ENCODE results near the gene EIF4EBP3. TPM values are rescaled to one million over a fixed set of nuclear protein-coding genes. Genes with fewer than 3 reads are reported as not detected.

The EIF4EBP3 gene
- total and polyA plus RNA-seq, 2 donors = 0.69 to 33.2 TPM

Small RNA genes within 50 kb of the gene (small RNA-seq; reads per million reads assigned to genes)
- gene RF00279 (not detected), gene RF00443 (not detected)

Other genes starting within 250 kb of the EIF4EBP3 start
- gene PFDN1, start 244.6 kb upstream of the EIF4EBP3 start, total RNA-seq = 40.6 TPM
- 86.5 TPM for gene PFDN1, start 244.6 kb upstream of the EIF4EBP3 start, polyA plus RNA-seq
- gene HBEGF, start 201.1 kb upstream of the EIF4EBP3 start, total RNA-seq = 9.7 TPM
- 13.5 TPM for gene HBEGF, start 201.1 kb upstream of the EIF4EBP3 start, polyA plus RNA-seq
- gene SLC4A9, start 187.5 kb upstream of the EIF4EBP3 start, total RNA-seq = 0.11 TPM
- 0.06 TPM for gene SLC4A9, start 187.5 kb upstream of the EIF4EBP3 start, polyA plus RNA-seq
- gene ANKHD1, start 145.8 kb upstream of the EIF4EBP3 start, total RNA-seq = 219 TPM
- 53.4 TPM for gene ANKHD1, start 145.8 kb upstream of the EIF4EBP3 start, polyA plus RNA-seq
- 13.7 TPM for gene SRA1, start 9.8 kb downstream of the EIF4EBP3 start, total RNA-seq
- 22.1 TPM for gene SRA1, start 9.8 kb downstream of the EIF4EBP3 start, polyA plus RNA-seq
- 15.3 TPM for gene APBB3, start 16.9 kb downstream of the EIF4EBP3 start, total RNA-seq
- gene APBB3, start 16.9 kb downstream of the EIF4EBP3 start, polyA plus RNA-seq = 27.2 TPM
- 17.0 TPM for gene SLC35A4, start 17.2 kb downstream of the EIF4EBP3 start, total RNA-seq
- 69.7 TPM for gene SLC35A4, start 17.2 kb downstream of the EIF4EBP3 start, polyA plus RNA-seq
- gene CD14, start 85.5 kb downstream of the EIF4EBP3 start, total RNA-seq = 57.6 TPM
- 60.6 TPM for gene CD14, start 85.5 kb downstream of the EIF4EBP3 start, polyA plus RNA-seq
- 12.2 TPM for gene TMCO6, start 91.8 kb downstream of the EIF4EBP3 start, total RNA-seq
- 22.3 TPM for gene TMCO6, start 91.8 kb downstream of the EIF4EBP3 start, polyA plus RNA-seq
- gene NDUFA2, start 100.0 kb downstream of the EIF4EBP3 start, total RNA-seq = 34.7 TPM
- gene NDUFA2, start 100.0 kb downstream of the EIF4EBP3 start, polyA plus RNA-seq = 117 TPM
- gene IK, start 100.2 kb downstream of the EIF4EBP3 start, total RNA-seq = 58.7 TPM
- gene IK, start 100.2 kb downstream of the EIF4EBP3 start, polyA plus RNA-seq = 113 TPM
- gene WDR55, start 117.2 kb downstream of the EIF4EBP3 start, total RNA-seq = 12.7 TPM
- gene WDR55, start 117.2 kb downstream of the EIF4EBP3 start, polyA plus RNA-seq = 13.5 TPM
- not detected for gene DND1, start 125.9 kb downstream of the EIF4EBP3 start, total RNA-seq
- gene DND1, start 125.9 kb downstream of the EIF4EBP3 start, polyA plus RNA-seq = 0.96 TPM
- 31.9 TPM for gene HARS1, start 143.7 kb downstream of the EIF4EBP3 start, total RNA-seq
- 50.5 TPM for gene HARS1, start 143.7 kb downstream of the EIF4EBP3 start, polyA plus RNA-seq
- 28.1 TPM for gene HARS2, start 143.8 kb downstream of the EIF4EBP3 start, total RNA-seq
- 24.9 TPM for gene HARS2, start 143.8 kb downstream of the EIF4EBP3 start, polyA plus RNA-seq
- gene ZMAT2, start 152.8 kb downstream of the EIF4EBP3 start, total RNA-seq = 25.9 TPM
- gene ZMAT2, start 152.8 kb downstream of the EIF4EBP3 start, polyA plus RNA-seq = 74.1 TPM
- 0.21 TPM for gene PCDHA1, start 238.5 kb downstream of the EIF4EBP3 start, total RNA-seq
- gene PCDHA1, start 238.5 kb downstream of the EIF4EBP3 start, polyA plus RNA-seq = 0.03 TPM
- 0.37 TPM for gene PCDHA2, start 247.2 kb downstream of the EIF4EBP3 start, total RNA-seq
- gene PCDHA2, start 247.2 kb downstream of the EIF4EBP3 start, polyA plus RNA-seq = 0.08 TPM

Data from urinary bladder (tissue), 2 donors.